GM21526 (cell line): Measurements from ENCODE around the gene TMCO5A.
"Not testable (repeated sequence)": the region's sequence is repeated elsewhere in the genome, so short reads cannot be mapped to it uniquely, and the experiment has no call there.

Source experiments
- ATAC-seq: cut with Tn5 transposase; IDR thresholded peaks from one replicate; pipeline ENCODE4 v1.9.1; 2021; ENCODE audit warnings: moderate library complexity; ENCODE audit not compliant: unreplicated experiment, low FRiP score

TMCO5A gene

GRCh38 chr15:37934340-37934739 lies at the start of gene TMCO5A:
TSS of gene TMCO5A (plus strand) at chr15:37934640. CDS start at chr15:37936324, 1,684 bp downstream.
- no peak for ATAC-seq

- ATAC-seq, result no peak
These were observed 48.8 kb upstream of the TMCO5A start for GRCh38 chr15:37885651-37886050.

DNA sequence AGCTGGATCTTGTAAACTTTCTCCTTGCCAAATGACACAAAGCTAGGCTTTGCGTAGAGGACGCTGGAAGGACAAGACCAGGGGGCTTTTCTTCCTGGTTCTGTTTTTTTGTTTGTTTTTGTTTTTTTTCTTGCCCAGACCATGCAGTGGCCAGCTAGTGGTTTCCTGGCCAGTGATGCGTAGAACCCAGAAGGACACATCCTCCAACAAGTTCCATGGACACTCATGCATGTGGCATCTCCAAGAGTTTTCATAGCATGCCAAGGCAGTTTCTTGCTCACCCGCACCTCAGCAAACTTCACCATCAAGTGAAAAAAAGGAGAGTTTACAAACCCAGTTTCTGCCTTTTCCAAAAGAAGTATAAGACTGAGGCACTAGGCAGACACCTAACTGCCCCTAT lies 46.1 kb upstream of the TMCO5A start:
- ATAC-seq, result no peak

DNA sequence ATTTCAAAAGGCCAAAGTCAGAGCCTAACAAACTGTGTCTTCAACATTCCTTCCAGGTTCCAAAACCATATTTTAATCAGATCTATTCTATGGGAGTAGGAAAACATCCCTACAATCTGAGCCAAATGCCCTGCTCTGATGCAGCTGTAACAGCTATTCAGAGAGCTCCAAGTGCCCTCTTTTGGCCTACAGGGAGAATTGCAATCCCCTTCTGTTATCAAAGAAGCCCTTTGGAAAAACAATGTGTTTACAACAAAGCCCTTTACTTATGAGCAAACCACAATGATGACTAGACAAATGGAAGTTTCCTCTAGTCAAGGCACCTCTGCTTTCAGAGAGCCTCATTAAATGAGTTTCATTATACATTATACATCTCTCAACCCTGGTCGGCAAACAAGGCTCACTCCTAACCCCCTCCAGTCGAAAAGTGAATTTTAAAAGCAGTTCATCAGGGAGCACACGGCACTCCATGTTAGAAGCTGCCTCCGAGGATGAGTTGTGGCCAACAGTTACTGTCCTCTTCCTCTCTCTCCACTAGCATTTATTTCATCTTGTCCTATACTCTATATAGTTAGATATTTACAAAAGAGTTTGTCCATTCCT lies 42.6 kb upstream of the TMCO5A start:
- ATAC-seq, result no peak

- no peak for ATAC-seq
These were observed 41.1 kb upstream of the TMCO5A start for GRCh38 chr15:37893309-37893708.

DNA sequence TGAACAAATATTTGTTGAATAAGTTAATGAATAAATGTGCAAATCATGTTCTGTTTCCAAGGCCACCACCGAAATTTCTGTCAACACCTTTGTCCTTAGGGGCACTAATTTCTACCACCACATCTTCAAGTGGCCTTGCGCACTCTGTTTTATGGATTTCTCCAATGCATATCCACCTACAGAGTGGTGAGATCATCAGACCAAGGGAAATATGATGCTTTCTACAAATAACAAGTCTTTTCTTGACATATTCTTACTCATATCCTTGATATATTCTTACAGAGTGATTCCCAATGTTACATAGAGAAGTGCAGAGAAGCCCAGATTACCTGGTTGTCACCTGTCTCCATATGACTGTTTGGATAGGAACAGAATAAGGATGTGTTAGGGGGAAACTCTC lies 36.1 kb upstream of the TMCO5A start:
- ATAC-seq, result no peak

DNA sequence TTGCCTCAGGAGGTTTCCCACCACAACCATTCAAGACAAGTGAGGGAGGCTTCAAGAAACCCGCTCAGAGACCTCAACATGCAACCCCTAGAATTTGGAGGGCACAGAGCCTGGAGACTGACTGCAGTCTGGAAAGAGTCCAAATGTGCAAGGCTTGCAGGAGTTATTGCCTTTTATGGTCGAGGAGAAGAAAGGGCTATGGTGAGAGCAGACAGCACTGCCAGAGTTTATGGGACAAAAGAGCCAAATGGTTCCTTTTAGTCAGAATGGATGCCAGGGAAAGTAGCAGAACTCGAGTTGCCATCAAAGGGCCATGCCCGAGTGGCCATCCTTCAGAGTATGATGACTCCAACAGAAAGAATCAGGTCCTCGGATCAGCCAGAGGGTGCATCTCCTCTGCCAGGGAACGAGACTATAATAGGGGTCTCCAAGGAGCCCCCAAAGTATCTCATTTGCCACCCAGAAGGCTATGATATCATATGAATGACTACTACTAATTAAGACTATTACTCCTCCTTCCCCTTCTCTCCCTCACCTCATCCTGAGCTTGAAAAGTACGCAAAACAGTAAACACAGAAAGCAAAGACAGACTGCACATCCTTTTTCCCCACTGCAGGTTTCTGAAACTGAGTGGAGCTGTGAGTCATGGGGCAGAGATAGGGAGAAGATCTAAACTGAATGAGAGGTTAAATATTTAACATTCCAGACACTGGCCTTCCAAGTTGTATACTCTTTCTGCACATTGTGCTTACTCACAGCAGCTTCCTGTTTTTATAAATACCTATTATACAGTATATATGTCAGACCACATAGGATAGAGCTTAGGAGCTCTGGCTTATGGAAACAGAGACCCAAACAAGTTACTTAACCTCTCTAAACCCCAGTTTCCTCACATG lies 33.9 kb upstream of the TMCO5A start:
- ATAC-seq, result no peak

DNA sequence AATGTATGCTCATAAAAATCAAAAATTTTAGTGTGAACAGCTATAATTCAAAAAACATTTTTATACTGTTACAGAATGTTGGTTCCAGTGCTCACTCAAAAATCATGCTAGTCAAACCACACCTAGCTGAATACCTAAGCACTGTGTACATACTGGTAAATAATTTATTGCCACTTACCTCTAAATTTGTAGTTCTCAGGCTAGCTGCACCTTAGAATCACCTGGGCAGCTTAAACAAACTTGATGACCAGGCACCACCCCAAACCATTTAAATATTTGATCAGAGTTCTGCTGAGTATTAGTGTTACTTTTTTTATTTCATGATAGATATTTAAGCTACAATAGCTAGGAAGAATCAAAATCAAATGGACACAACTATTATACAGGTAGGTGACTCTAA lies 32.3 kb upstream of the TMCO5A start:
- ATAC-seq, result no peak

DNA sequence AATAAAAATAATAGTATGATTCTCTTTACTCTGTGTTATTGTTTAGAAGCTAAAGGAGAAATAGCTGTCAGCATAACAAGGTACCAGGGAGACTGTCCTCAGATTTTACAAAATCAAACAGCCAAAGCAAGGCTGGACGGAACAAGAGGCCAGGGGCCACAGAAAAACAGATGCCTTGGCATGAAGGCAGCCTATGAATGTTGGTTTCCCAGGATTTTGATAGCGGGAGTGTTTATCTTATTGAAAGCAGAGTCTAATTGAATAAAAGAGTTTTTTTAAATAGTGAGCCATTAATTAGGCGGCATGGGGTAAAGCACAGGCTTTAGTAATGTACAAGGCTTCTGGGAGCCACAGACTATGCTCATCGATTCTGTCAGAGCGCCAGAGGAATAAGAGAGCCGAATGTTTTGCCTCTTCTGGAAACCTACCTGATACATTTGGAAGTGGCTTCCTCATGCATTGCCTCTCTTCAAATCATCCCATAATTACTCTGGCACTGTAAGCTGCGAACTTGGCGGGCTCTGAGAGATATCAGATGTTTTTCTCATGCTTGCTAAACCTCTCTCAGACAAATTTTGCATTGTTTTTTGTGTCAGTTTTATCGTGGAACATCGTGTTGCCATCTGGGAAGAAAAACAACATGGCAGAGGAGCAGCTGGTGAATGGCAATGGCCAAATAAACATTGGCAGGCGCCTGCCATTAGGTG lies 30.4 kb upstream of the TMCO5A start:
- no peak for ATAC-seq

DNA sequence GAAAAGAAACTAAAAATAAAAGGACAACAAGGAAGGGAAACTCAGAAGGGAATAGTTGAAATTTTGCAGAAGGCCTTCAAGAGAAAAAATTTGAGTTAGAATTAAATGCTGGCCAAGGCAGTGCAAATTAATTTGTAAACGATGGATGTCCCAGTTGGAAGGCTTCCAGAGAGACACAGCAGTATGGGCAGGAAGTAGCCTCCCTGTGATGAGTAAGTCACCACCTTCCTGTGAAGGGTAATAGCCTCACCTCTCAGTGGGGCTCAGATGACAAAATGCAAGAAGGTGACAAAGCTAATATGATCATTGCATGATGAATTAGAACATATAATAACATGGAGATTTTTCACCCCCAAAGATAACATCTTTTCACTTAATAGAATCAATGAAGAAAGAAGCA lies 27.3 kb upstream of the TMCO5A start:
- ATAC-seq, result no peak

GRCh38 chr15:37921527-37922385 lies 12.7 kb upstream of the TMCO5A start:
- ATAC-seq, result no peak

DNA sequence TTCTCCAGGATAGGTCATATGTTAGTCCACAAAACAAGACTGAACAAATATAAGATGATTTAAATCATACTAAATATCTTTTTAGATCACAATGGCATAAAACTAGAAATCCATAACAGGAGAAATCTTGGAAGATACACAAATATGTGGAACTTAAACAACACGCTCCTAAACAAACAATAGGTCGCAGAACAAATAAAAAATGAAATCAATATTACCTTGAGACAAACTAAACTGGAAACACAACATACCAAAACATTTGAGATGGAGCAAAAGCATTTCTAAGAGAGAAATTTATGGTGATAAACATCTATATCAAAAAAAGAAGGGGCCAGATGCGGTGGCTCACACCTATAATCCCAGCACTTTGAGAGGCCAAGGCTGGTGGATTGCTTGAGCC lies 8.3 kb upstream of the TMCO5A start:
- ATAC-seq, result no peak

DNA sequence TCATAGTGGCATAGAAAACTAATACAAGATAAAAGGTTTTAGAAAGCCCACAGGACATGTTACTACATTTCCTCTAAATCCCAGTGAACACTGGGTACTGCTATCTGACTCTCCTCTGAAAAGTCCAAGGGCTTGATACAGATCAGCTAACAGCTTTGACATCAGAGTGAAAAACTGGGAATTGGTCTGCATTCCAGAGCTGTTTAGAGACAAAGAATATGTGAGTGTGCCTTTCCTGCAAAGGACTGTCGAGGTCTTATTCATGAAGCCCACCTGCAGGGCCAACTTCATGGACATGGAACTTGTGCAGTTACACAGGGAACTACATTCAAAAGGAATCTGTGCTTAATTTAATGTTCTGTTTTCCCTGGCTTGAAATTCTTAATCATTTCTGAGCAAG lies 5.2 kb upstream of the TMCO5A start:
- no peak for ATAC-seq

DNA sequence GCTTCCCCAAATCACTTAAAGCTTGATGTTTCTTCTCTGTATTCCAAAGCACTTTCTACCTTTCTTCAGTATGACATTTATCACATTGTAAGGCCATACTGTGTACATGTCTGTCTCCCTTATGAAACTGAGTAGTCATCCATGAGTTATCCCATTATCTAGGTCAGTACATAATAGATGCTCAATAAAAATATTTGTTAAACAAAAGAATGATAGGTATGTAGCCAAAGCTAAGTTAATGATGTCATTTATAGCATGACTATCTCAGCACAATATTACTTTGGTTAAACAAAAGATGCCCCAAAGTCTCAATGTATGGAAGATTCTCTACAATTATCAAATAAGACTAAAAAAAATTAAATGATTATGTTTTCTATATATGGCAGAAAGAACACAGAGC lies 3.1 kb upstream of the TMCO5A start:
- ATAC-seq, result no peak

DNA sequence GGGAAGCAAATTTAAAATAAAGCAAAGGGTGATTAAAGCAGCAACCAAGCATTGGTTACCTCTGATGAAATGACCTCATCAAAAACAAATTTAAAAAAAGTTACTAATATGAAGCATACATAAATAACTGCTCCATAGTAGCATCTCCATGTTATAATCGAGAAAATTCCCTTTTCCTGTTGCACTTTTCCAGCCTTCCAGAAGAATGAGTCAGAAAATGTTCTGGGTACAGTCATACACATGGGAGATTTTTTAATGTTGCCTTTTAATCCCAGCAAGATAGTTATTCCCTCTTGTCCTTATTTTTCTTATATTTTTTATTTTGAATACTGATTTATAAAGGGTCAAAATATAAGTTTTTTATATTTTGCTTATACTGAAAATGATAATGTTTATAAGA lies 2.6 kb upstream of the TMCO5A start:
- ATAC-seq, result no peak

GRCh38 chr15:37932549-37932948 lies 1.9 kb upstream of the TMCO5A start:
- ATAC-seq, result no peak

DNA sequence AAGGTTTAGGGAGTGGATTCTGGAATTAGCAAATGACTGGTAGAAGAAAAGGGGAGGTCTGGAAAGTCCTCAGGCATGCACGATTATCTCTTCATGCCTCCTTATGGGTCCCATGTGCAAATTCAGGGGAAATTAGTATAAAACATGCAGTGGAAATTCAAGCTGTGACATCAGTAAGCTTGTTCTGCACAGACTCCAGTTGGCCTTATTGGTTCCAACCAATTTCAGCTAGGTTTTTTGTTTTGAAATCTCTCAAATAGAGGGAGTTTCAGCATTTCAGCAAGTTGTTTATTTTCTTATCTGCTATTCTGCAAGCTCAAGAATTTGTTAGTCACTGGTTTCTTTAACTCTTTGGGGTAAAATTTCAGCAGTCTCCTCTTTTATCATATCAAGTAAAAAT lies 774 bp upstream of the TMCO5A start:
- ATAC-seq, result no peak

- no peak for ATAC-seq
These were observed 6.4 kb downstream of the TMCO5A start for GRCh38 chr15:37940876-37941275.

- ATAC-seq, result no peak
These were observed 7.3 kb downstream of the TMCO5A start for GRCh38 chr15:37941779-37942178.

DNA sequence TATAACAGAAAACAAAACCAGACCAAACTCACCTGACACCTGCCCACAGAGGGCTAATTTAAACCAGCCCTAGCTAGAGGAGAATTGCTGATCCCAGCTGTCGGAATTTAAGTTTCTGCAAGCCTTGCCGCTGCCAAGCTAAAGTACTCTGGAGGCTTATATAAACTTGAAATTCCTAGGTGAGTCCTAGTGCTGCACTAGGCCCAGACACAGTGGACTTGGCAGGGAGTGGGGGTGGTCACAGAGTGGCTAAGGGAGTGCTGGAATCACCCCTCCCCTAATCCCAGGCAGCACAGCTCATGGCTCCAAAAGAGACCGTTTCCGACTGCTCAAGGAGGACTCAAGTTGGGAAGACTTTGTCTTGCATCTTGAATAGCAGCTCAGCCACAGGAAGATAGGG lies 17.6 kb downstream of the TMCO5A start:
- ATAC-seq, result no peak

- not testable (repeated sequence) for ATAC-seq
These were observed 26.3 kb downstream of the TMCO5A start for GRCh38 chr15:37960742-37961141.
